GM18870 (cell line): ENCODE data around the gene CEP112.
"Not testable (repeated sequence)": the region's sequence is repeated elsewhere in the genome, so short reads cannot be mapped to it uniquely, and the experiment has no call there.

ENCODE experiments used
- ATAC-seq: cut with Tn5 transposase; IDR thresholded peaks from one replicate; pipeline ENCODE4 v1.9.1; 2021; ENCODE audit warnings: moderate library complexity; ENCODE audit not compliant: unreplicated experiment

The CEP112 gene

DNA sequence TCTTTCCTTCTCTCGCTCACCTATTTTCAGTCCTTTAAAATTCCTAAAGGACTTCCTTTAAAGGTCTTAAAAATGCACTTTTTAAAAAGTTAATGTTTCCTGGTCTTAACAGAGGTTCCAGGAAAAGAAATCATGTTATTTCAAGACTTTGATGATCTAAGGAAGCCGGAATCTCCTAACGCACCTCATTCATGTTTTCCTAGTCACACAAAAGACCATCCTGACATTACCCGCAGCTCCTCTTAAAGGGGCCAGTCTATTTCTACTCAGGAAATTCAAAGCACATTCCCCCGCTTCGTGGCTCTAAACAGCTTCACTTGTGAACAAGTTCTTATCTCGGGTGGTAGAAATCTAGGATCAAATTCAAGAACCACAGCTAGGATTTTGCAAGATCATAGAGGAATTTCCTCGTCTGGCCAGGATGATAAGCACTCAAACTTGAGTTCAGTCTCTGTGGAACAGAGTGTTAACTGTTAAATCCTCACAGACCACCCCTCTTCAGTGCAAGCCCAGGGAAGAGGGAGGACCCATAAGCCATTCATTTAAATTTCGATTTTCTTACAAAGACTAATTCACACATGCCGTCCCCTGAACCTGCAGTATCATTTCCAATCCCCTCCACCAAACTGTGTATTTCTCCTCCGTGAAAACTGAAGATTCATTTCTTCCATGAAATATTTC lies 493.4 kb downstream of the CEP112 start:
- ATAC-seq: no peak

DNA sequence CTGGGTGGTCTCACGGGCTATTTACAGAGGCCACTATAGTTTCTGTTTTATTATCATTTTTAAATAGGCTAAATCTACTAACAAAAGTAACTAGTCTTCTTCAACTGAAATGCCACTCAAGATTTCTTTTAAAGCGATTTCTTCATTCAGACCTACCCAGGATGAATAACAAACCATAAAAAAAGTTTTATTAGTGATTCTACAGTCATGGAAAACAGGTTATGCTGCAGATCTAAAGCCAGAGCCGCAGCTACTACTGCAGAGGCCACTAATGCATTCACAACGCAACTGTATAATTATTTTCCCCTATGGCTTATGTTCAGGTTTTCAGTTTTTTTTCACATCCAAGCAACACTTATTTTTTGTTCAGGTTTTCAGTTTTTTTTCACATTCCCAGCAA lies 494.3 kb downstream of the CEP112 start:
- ATAC-seq: no peak

DNA sequence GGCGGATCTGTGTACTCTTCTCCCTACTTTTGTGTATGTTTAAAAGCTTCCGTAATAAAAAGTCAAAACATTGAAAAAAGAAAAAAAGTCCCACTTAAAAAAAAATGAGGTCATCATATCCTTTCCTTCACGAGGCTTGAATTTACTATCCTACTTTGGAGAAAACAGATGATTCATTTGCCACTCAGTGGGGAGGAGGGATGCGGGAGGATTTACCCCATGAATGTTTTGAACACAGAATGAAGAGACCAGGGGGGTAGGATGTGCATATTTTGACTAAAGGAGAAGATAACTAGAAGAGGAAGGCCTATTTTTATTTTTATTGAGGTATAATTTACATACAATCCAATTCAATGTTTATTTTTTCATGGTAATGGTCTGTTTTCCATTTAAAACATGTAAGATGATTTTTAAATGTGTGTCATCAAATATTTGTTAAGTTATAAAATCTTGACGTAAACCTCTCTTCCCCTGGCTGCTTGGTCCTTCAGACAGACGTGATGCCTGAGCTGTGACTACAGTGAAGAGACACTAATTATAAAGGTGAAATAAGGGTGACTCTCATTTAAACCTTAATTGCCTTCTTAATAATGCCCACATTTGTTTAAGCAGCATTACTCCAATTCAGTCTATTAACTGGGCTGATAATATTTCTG lies 495.1 kb downstream of the CEP112 start:
- ATAC-seq: no peak

DNA sequence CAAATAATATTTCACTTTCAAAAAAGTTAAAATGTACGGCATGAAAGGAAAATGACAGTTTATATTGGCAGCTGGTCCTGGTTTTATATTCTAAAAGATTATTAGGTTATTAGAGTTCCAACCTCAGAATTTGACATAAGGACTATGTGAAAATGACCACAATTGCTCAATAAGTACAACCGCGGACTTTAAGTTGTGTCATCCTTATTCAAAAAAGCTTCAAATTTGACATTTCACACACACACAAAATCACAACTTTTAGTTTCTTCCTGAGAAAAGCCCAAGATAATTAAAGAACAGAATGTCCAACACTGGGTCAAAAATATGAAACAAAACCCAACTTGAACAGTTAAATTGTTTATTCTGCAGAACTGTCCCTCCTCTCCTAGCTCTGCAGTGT lies 497.3 kb downstream of the CEP112 start:
- ATAC-seq: no peak

DNA sequence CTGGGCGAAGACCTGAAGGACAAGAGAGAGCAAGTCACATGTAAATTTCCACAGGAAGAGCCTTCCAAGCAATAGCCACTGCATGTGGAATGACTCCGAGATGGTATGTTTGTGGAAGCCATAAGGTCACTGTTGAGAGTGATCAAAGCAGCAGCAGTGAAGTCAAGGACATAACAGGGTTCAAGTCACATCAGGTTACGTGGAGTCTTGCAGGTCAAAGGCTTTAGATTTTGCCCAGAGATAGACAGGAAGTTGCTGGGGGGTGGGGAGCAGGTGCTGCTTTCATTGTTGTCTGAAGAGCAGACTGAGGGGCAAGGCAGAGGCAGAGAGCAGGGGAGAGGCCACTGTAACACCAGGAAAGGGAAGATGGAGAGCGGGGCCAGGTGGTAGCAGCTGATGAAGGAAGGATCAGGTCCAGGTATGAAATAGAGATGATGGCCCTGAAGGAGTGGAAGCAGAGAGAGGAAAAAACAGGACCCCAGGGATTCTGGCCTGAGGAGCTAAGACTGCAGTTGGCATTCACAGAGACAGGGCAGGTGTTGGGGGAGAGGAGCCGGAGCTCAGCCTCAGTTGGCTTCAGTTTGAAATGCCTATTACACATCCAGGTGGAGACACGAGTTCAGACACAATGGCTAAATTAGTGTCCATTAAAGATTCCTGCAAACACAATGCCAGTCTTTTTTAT lies 501.2 kb downstream of the CEP112 start:
- no peak for ATAC-seq

DNA sequence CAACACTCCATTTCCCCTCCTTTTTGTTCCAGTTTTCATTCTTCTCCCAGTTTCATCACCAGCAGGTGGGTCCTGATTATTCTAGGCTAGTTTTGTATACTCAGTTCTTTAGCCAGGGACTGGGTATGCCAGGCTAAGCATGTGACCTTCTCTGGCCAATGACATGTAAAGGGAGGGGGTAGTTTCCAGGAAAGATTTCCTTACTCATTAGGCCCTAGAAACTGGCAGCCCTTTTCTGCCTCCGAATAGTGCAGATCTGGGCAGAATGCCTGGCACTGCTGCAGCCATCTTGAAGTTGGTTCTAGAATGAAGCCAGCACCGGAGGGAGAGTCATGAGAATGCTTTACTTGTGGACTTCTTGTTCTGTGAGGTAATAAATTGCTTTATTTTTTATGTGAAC lies 503.6 kb downstream of the CEP112 start:
- ATAC-seq: no peak

DNA sequence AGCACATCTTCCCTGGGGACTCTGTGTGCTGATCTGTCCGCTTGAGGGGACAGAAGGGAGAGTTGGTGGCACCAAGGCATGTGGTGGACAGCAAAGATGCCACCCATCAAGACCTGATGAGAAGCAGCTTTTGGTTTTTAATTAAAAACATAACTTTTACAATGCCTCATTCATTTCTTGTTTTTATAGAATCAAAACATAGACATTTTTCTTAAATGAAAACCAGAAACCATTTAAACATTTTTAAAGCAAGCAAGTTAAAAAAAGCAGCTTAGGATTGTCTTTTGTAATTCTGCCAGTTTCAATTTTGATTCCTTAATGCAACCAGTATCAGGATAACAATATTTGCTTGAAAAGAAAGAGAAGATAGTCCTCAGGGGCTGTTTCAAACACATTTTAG lies 506.8 kb downstream of the CEP112 start:
- ATAC-seq: no peak

DNA sequence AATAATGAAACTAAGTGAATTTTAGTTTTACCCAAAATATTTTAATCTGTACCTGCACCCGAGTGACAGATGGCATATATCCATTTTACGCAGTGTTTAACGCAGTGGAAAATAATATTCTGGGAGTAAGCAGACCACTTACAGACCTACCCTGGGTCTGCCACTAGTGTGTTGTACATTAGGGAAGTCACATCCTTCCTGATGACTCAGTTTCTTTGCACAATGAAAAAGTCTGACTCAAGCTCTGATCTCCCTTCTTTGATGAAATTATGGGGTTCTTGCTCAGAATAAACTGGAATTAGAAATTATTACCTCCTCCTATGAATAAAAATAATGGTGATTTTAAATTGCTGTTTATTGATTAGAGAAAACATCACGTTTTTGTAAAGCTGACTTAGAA lies 507.3 kb downstream of the CEP112 start:
- no peak for ATAC-seq

DNA sequence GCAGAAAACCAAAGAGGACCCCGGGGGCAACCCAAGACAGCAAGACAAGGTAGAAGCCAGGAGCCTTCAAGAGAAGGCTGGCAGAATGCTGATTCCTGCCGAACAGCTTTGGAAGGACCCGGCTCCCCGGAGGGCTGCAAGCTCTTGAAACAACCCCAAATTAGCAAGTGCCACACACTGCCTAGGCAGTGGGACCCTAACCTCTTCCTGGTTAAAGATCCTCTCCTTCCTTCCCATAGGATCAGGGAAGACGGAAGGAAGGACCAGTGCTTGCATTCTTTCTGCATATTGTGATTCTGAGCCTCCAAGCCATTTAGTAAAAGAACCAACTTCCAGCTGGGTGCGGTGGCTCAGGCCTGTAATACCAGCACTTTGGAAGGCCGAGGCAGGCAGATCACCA lies 508.5 kb downstream of the CEP112 start:
- no peak for ATAC-seq

DNA sequence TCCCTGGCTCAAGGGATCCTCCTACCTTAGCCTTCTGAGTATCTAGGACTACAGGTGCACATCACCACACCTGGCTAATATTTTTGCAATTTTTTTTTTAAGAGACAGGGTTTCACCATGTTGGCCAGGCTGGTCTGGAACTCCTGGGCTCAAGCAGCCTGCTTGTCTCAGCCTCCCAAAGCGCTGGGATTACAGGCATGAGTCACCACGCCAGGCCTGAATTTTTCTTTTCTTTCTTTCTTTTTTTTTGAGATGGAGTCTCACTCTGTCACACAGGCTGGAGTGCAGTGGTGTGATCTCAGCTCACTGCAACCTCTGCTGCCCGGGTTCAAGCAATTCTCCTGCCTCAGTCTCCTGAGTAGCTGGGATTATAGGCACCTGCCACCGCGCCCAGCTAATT lies 510.2 kb downstream of the CEP112 start:
- not testable (repeated sequence) for ATAC-seq

DNA sequence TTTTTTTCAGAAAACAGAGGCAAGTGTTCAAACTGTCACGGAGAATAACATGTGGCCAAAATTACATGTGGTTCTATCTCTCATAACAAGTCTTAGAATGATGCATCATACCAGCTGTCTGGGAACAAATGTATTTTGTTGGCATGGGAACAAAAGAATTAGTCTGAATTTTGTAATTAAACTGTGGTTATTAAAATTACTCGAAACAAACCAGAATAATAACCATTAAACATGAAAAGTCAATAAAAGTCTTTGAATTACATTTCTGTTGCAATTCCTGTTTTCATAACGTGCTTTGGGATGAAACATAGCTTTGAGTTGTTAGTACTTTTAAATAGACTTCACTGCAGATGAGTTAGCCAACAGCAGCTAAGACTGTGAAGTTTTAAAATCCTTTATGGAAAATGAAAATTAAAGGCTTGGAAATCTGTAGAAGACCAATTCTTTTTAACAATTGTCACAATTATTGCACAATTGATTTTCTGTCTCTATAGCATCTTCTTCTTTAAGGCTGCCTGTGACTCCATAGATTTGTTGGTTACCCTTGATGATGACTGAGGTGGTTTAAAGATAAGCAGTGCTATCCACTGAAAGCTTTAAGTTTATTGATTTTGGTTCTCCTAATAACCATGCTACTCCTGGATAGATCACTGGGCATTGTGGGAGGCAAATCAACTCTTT lies 512.6 kb downstream of the CEP112 start:
- no peak for ATAC-seq

DNA sequence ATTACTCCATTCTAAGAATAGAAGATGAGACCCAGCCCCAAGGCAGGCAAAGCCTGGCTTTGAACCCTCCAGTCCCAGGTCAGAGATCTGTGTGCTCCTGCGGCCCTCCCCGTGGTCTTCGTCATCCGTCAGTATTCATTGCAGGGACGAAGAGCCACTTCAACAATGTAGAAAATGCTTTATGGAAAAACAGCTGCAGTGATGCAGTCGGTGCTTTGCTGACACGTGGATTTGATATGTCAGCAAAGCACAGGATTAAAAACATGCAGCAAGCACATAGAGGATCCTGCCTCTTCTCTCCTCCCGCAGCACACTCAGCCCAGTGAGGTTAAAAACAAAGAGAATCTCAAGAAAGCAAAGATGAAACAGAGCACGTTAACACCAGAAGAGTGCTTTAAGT lies 513.4 kb downstream of the CEP112 start:
- ATAC-seq: no peak

DNA sequence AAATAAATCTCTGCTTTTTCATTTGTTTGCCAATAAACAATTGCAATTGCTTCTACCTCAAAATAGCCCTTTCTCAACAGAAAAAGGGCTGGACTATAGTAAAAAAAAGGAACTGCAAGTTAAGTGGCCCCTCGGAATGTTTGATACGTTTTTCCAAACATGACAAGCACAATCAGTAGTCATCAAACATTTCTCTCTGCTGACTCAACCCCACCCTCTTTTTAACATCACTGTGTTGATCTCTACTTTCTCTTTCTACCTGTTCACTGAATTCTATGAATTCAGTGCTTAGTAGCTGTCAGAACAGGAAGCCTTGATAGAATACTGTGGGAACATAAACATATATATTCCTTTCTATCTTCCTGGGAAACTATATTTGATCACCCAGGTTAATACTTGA lies 514.0 kb downstream of the CEP112 start:
- ATAC-seq: no peak

DNA sequence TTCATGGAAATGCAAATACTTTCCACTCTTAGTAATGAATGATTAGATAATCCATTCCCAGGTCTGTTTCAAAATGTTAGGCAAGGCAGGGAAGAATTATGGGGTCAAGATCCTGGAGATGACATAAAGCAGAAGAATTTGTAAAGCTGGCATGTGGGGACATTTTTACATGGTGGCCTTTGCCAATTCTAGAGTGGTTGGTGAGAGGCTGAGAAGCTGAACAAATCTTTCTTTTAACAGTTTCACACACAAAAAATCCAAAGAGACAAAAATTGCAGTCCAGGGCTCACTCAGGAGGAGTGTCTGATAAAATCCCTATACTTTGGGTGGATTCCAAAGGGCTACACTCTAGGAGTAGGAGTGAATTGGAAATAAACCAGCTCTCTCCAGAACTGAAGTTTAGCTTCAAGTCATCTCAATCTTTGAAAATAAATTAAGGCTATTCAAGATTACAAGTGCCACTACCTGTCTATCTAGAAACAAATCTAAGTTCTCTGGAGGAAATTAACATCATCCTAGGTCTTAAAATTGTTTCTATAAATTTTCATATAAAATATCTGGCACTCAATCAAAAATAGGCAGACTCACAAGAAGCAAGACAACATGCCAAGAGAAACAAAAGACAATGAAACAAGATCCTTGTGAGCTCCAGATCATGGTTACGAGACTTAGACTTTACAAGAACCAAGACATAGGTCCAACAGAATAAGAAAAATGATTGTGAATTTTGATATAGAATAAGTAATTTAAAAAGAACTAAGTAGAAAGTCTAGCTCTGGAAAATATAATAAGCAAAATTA lies 517.5 kb downstream of the CEP112 start:
- ATAC-seq: no peak

DNA sequence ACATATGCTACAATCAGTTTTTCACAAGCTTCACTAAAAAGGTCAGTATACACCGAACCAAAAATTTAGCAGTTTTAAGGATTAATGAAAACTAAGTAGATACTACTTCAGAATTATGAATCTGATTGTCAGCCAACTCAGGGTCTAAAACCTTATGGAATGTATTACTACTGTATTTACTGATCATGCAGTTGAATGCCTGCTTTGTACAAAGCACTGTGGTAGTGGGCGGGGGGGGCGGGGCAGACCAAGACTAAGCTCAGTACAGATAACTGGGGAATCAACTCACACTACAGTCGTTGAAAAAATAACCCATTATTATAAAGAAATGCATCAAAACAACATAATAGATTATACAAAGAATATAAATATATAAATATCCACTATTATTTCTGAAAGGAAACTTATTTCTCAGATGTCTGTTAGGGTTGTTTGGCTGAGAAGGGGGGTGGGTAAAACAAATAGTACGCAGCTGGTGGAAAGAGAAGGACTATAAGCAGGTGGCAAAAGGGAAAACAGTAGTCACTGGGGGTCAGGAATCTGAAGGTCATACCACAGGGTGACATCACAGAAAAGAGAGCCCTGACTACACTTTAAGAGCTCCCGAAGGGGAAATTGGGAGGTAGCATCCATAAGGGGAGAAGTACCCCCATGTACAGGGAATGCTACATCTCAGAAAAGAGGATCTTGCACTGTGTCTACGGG lies 521.1 kb downstream of the CEP112 start:
- no peak for ATAC-seq

DNA sequence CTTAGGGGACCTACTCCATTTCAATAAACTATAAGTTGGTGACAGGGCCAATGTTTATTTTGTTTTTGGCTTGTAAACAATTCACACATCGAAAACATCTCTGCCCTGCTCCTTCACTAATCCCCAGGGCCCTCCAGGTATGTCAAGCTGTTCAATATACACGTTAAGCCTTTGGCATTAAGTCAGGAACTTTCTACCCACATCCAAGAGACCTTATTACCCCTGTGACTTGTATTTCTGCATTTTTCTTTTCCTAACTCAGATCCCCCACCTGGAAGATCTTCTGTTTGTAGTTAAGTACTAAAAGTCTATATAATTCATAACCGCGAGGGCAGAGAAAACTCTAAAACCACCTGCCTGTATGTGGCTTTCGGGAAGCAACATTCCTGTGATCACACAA lies 523.7 kb downstream of the CEP112 start:
- ATAC-seq: no peak

DNA sequence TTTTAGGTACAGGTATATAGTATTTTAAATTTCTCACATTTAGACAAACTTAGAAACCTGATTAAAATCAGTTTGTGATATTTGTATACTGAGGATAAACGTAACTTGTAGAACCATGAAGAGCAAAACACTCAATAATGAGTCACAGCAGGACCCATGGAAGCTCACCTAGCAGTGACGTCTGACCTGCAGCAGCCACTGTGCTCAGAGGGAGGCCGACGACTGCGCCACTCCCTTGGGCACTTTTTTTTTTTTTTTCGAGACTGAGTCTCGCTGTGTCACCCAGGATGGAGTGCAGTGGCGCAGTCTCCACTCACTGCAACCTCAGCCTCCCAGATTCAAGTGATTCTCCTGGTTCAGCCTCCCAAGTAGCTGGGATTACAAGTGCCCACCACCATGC lies 524.3 kb downstream of the CEP112 start:
- ATAC-seq: no peak

DNA sequence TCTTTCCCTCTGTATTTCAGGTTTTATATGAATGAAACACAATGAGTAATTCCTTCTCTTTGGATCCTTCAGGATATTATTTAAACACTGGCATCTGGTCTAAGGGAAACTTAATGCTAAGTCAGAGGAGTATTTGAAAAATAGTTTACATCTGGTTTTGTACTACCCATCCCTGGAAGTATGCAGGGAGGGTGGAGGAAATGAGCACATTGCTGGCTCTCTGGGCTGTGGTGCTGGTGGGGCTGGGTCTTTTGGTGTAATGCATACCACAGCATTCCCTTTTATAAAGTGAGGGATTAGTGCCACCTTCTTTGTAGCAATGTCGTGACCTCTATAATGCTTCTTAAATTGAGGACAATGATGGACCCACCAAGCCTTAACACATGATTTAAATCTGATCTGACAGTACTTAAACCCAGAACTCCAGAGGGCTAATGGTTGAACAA lies 525.0 kb downstream of the CEP112 start:
- no peak for ATAC-seq

DNA sequence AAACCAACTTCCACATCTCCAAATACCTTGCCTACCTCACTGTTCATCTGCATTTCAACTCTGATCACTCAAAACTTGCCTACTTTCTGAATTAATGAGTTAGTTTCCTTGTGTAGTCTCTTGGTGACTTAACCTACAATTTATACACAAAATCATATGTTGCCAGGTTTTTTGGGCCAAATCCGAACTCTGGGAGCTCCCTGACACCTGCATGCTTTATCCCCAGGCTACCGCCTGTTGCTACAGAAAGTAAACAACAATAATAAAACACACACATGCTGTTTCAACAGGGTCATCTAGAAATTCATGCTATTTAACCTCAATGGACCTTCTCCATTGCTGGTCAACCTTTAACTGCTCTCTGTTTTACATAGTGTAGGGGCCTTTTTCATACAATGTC lies 526.0 kb downstream of the CEP112 start:
- no peak for ATAC-seq

DNA sequence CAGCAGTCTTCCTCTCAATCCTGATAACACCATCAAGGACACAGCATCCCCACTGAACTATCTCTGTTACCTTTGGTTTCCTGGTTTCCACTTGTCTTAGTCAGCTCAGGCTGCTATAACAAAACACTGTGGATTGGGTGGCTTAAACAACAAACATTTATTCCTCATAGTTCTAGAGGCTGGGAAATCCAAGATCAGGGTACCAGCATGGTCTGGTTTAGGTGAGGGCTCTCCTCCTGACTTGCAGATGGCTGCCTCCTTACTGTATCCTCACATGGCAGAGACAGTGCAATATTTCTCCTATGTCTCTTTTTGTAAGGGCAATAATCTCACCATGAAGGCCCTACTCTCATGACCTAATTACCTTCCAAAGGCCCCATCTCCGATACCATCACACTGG lies 527.2 kb downstream of the CEP112 start:
- ATAC-seq: no peak
